AG09309 (cell line): ENCODE data around the gene RBMS3.

Source experiments
- DNase-seq: peaks from one replicate; pipeline ENCODE4 v3.0.0-alpha.2; 2010; ENCODE audit warnings: low read depth
- H3K4me3 ChIP-seq: 2 replicates; pipeline ENCODE4 v1.5.1; 2011; ENCODE audit warnings: mild to moderate bottlenecking, low read depth, low read length, moderate library complexity; ENCODE audit not compliant: control insufficient read depth
- TF ChIP-seq, protein P1 (sequence below): IDR thresholded peaks from 2 replicates; pipeline ENCODE4 v1.5.1; 2011; ENCODE audit warnings: mild to moderate bottlenecking, low read depth, low read length, inconsistent platforms; ENCODE audit not compliant: insufficient read depth, control insufficient read depth; ENCODE audit errors: missing control alignments

RBMS3 gene

DNA sequence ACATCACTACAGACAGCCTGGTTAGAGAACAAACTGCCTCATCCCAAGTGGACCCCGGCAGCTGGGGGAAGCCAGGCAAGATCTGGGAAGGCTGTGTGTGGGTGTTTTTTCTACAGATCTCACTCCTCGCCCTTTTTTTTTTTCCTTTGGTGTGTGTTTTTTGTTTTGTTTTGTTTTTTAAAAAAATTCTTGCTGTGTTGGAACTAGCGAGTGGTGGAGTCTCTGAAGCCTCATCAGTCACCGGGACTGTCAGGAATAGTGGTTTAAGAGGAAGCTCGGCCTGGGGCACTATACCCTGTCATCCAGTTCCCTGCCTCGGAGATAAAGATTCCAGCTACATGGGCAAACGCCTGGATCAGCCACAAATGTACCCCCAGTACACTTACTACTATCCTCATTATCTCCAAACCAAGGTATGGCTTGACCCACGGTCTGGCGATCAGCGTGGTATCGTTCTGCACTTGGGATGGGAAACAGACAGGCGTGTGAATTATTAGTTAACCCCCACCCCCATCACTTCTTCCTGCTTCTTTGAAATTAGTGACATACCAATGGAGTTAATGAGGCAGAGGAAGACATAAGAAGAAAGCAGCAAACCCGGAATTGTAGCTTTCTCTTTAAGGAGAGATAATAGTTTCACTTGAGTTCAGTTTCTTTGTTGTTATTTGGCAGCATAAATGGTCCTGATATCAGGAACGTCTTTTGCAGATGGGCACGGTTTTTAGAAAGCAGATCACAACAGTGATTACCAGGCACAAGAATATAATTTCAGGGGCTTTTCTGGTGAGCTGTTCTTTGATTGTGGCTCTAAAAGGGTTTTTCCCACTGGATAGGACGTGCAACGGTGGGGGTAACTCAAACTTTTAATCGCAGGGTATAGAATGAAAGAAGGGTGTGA, 722 bp downstream of the RBMS3 start:
- no peak for DNase-seq
- TF ChIP-seq, protein P1, sequence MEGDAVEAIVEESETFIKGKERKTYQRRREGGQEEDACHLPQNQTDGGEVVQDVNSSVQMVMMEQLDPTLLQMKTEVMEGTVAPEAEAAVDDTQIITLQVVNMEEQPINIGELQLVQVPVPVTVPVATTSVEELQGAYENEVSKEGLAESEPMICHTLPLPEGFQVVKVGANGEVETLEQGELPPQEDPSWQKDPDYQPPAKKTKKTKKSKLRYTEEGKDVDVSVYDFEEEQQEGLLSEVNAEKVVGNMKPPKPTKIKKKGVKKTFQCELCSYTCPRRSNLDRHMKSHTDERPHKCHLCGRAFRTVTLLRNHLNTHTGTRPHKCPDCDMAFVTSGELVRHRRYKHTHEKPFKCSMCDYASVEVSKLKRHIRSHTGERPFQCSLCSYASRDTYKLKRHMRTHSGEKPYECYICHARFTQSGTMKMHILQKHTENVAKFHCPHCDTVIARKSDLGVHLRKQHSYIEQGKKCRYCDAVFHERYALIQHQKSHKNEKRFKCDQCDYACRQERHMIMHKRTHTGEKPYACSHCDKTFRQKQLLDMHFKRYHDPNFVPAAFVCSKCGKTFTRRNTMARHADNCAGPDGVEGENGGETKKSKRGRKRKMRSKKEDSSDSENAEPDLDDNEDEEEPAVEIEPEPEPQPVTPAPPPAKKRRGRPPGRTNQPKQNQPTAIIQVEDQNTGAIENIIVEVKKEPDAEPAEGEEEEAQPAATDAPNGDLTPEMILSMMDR = no peak

DNA sequence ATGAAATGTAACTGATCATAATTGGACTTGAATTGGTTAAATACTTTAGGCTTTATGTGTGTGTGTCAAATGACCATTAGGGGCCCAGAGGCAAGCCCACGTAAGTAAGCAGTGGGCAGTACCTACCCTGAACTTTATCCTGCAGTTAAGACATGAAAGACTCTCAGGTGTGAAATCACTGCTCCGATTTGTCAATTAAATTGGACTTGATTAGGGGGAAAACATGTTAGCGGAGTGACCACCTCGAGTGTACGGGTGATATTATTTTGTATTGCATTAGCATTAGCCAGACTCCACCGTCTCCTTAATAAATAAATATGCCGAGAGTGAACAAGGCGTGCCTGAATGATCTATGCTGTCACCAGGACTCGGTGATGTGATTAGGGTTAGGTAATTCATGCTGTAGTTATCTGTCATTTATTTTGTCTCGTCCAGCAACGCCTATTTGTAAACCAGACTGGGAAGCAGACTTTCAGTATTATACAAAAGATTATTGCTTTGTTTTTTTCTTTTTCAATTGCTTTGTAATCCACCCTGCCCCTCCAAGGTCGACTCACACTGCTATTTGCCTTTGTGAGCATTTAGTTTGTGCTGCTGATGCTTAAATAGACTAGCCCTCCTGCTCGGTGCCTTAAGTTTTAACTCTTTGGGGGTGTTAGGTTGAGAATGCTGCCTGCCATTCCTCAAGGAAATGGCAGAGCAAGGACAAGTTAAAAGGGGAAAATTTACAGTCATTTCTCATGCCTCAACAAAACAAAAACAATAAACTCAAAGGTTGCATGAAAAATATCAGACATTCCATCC, 1.8 kb downstream of the RBMS3 start:
- TF ChIP-seq, protein P1 = no peak
- H3K4me3 ChIP-seq = peak overlapping the region; percentile 57
- no peak for DNase-seq

More for the DNA sequence above, 722 bp downstream of the RBMS3 start:
- peak overlapping the region; percentile 57 for H3K4me3 ChIP-seq

DNA sequence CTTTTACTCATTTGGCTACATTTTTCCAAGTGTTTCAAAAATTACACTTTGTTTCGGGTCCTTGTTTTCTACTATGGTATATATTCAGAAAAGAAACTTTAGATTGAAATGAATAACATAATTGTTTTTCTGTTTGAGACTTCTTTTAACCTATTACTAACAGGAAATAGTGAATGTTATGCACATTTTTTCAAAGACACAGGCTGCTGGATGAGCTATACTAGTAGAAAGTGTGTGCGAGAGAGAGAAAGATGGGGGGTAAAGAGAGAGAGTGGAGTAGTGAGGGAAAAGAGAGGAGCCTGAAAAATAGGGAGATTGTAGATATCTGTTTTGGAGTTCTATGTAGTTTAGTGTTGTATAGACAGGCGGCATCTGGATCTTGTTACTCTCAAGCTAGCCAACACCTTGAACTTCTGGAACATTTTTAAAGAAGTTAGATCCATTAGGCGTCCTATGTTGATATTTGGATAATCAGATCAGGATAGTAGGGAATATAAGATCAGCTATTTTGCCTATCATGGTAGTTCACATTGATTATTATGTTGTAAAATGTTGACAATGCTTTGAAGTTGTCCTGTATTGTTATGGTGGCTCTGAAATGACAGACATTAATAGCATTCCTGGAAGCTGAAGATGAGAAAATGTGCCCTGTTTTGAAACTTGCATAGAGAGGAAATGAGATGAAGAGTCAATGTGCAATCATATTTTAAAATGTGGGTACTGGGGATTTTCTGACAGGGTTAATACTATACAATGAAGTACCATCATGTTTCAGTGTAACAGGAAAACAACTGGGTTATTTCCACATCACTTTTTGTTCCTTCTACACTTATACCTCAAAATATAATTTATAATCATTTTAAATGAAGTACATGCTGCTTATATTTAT, 2.6 kb downstream of the RBMS3 start:
- DNase-seq = no peak
- peak overlapping the region; percentile 57 for H3K4me3 ChIP-seq
- TF ChIP-seq, protein P1 = no peak

DNA sequence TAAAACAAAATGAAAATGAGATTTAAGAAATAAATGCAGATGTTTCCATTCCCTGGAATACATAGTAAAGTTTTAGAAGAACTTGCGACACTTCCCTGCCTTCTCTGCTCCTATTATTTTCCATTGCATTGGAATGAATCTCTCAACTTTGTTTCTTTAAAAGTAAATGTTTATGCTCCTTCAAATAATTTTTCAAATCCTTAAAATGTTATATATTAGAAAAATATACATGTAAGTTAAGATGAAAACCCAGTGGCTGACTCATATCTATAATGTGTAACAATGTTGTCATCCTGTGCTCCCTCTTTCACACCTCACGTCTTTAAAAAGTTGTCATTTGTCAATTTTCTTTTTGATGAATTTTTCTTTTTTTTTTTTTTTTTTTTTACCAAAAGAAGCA, 3.6 kb downstream of the RBMS3 start:
- H3K4me3 ChIP-seq = peak overlapping the region; percentile 57; the same call in 1 of the 2 replicates
- no peak for DNase-seq
- TF ChIP-seq, protein P1 = no peak

DNA sequence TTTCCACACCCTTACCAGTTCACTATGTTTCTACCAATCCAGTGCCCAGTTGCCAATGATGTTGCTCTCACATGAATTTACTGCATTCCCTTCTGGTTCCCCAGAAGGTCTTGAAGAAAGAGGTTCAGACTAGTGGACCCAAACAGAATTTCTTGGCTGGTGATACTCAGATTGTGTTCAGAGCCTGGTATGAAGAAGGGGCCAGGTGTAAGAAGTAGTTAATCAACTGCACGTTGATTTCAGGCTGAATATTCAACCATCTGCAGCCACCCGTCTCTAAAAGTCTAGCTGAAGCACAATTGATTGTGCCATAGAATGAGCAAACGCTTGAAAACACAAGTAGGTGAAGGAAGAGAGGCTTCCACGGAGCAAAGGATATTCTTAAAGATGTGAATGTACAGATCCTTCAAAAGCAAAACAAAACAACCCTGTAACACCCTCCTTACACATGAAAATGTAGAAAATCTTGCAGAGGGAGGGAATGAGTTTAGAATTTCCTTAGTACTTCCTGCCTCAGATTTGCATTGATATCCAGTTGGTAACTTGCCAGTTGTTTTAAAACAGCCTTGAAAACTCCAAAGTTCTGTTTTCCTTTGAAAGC, 4.7 kb downstream of the RBMS3 start:
- TF ChIP-seq, protein P1 = no peak
- DNase-seq = no peak
- H3K4me3 ChIP-seq = peak overlapping the region; percentile 24
